Measurements from ENCODE around the gene KRT74. TPM values are rescaled to one million over a fixed set of nuclear protein-coding genes. Genes with fewer than 3 reads are reported as not detected.

KRT74 gene
- total RNA-seq, 2 donors from 2014 or later: not detected

GRCh38 chr12:52537101-52537500 lies 36.5 kb downstream of the KRT74 start:
- Histone ChIP-seq H3K4me1 (ENCODE audit: control insufficient read depth in 1 of 2, low read depth in 2 of 2) (no peaks in the 10 kb centered on the region), H3K27me3 (replicated peaks; ENCODE audit: insufficient read depth) (no peaks in the 10 kb centered on the region), H3K9me3 (no peaks in the 10 kb centered on the region), H3K36me3 (no peaks in the 10 kb centered on the region), H3K27ac (no peak overlapping the region), H3K4me3 (no peak overlapping the region)
- DNase-seq (ENCODE audit: low spot score) (no peak), ATAC-seq (ENCODE audit: insufficient number of reproducible peaks, low FRiP score, low read depth) (no peak)
- no peak for TF ChIP-seq CTCF (IDR thresholded peaks at IDR 0.05)

- Histone ChIP-seq H3K36me3 (no peaks in the 10 kb centered on the region), H3K9me3 (no peaks in the 10 kb centered on the region), H3K27me3 (replicated peaks; ENCODE audit: insufficient read depth) (no peaks in the 10 kb centered on the region), H3K4me3 (no peak overlapping the region), H3K27ac (no peak overlapping the region), H3K4me1 (ENCODE audit: control insufficient read depth in 1 of 2, low read depth in 2 of 2) (no peaks in the 10 kb centered on the region)
- no peak for DNase-seq (ENCODE audit: low spot score)
- ATAC-seq (ENCODE audit: insufficient number of reproducible peaks, low FRiP score, low read depth): no peak
- TF ChIP-seq CTCF (IDR thresholded peaks at IDR 0.05): no peak
Observed at GRCh38 chr12:52535574-52535973, 38.1 kb downstream of the KRT74 start.

GRCh38 chr12:52534482-52534881 lies 39.2 kb downstream of the KRT74 start:
- no peak for ATAC-seq (ENCODE audit: insufficient number of reproducible peaks, low FRiP score, low read depth)
- no peaks in the 10 kb centered on the region for H3K36me3 ChIP-seq
- DNase-seq (ENCODE audit: low spot score): no peak

GRCh38 chr12:52533686-52534470 lies 39.8 kb downstream of the KRT74 start:
- no peak for DNase-seq (ENCODE audit: low spot score)
- no peaks in the 10 kb centered on the region for H3K36me3 ChIP-seq
- no peaks in the 10 kb centered on the region for H3K4me1 ChIP-seq (ENCODE audit: control insufficient read depth in 1 of 2, low read depth in 2 of 2)
- TF ChIP-seq CTCF (IDR thresholded peaks at IDR 0.05): no peak
- no peak overlapping the region for H3K4me3 ChIP-seq
- H3K27me3 ChIP-seq (replicated peaks; ENCODE audit: insufficient read depth): no peaks in the 10 kb centered on the region
- ATAC-seq (ENCODE audit: insufficient number of reproducible peaks, low FRiP score, low read depth): no peak
- no peak overlapping the region for H3K27ac ChIP-seq
- no peaks in the 10 kb centered on the region for H3K9me3 ChIP-seq

More at GRCh38 chr12:52534482-52534881, 39.2 kb downstream of the KRT74 start:
- no peaks in the 10 kb centered on the region for H3K27me3 ChIP-seq (replicated peaks; ENCODE audit: insufficient read depth)
- no peaks in the 10 kb centered on the region for H3K9me3 ChIP-seq
- H3K4me1 ChIP-seq (ENCODE audit: control insufficient read depth in 1 of 2, low read depth in 2 of 2): no peaks in the 10 kb centered on the region
- no peak overlapping the region for H3K27ac ChIP-seq
- no peak overlapping the region for H3K4me3 ChIP-seq
- TF ChIP-seq CTCF (IDR thresholded peaks at IDR 0.05): no peak

- no peaks in the 10 kb centered on the region for H3K36me3 ChIP-seq
- no peak overlapping the region for H3K4me3 ChIP-seq
- TF ChIP-seq CTCF (IDR thresholded peaks at IDR 0.05): no peak
- no peak for DNase-seq (ENCODE audit: low spot score)
- no peak for ATAC-seq (ENCODE audit: insufficient number of reproducible peaks, low FRiP score, low read depth)
- H3K27me3 ChIP-seq (replicated peaks; ENCODE audit: insufficient read depth): no peaks in the 10 kb centered on the region
- no peak overlapping the region for H3K27ac ChIP-seq
- H3K4me1 ChIP-seq (ENCODE audit: control insufficient read depth in 1 of 2, low read depth in 2 of 2): no peaks in the 10 kb centered on the region
- H3K9me3 ChIP-seq: no peaks in the 10 kb centered on the region
Observed at GRCh38 chr12:52532636-52533035, 41.0 kb downstream of the KRT74 start.

Data from thoracic aorta (tissue), 2 donors.